Vagina (tissue), 2 donors: ENCODE results near the gene ZSCAN21.
"Not testable (repeated sequence)": the region's sequence is repeated elsewhere in the genome, so short reads cannot be mapped to it uniquely, and the experiment has no call there.

Source experiments
- POLR2A ChIP-seq, 2 donors: fragments of 450-650 bp; IDR thresholded peaks; one replicate each; pipeline ENCODE4 v1.6.1; 2017; ENCODE audit warnings: antibody characterized with exemption in 2 of 2, mild to moderate bottlenecking in 2 of 2, moderate library complexity in 2 of 2
- POLR2AphosphoS5 ChIP-seq, 2 donors: sonication (generic); formaldehyde crosslinking; IDR thresholded peaks; one replicate each; pipeline ENCODE4 v1.9.0; 2017; ENCODE audit warnings: antibody characterized with exemption in 2 of 2, mild to moderate bottlenecking in 2 of 2, low read depth in 1 of 2; ENCODE audit not compliant: insufficient read depth in 1 of 2
- TF ChIP-seq, protein P1 (sequence below), 3 experiments: fragments of 450-650 bp in 2 of 3; fragments of 200-600 bp in 1 of 3; sonication (generic) in 1 of 3; IDR thresholded peaks; one replicate each; pipeline ENCODE4 v1.5.1; 2017 to 2019; ENCODE audit warnings: antibody characterized with exemption in 3 of 3, mild to moderate bottlenecking in 2 of 3, moderate library complexity in 2 of 3

DNA sequence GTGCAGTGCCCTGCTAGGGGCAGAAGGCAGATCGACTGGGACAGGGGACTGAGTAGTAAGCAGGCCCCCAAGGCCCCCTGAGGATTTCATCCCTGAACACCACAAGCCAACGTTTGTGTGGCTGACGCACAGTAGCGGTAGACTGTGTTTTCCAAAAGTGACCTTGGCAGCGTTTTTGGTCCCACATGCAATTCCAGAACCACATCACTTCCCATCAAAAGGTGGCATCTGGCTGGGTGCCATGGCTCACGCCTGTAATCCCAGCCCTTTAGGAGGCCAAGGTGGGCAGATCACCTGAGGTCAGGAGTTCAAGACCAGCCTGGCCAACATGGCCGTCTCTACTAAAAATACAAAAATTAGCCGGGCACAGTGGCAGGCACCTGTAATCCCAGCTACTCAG, 39.6 kb upstream of the ZSCAN21 start:
- TF ChIP-seq, protein P1, sequence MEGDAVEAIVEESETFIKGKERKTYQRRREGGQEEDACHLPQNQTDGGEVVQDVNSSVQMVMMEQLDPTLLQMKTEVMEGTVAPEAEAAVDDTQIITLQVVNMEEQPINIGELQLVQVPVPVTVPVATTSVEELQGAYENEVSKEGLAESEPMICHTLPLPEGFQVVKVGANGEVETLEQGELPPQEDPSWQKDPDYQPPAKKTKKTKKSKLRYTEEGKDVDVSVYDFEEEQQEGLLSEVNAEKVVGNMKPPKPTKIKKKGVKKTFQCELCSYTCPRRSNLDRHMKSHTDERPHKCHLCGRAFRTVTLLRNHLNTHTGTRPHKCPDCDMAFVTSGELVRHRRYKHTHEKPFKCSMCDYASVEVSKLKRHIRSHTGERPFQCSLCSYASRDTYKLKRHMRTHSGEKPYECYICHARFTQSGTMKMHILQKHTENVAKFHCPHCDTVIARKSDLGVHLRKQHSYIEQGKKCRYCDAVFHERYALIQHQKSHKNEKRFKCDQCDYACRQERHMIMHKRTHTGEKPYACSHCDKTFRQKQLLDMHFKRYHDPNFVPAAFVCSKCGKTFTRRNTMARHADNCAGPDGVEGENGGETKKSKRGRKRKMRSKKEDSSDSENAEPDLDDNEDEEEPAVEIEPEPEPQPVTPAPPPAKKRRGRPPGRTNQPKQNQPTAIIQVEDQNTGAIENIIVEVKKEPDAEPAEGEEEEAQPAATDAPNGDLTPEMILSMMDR (IDR thresholded peaks at IDR 0.05), result not testable (repeated sequence)
- not testable (repeated sequence) for TF ChIP-seq POLR2AphosphoS5 (IDR thresholded peaks at IDR 0.05; ENCODE audit: insufficient read depth in 1 of 2, low read depth in 1 of 2); POLR2A (IDR thresholded peaks at IDR 0.05)
